ENCODE measurements around the gene RBMS2.

RBMS2 gene

DNA sequence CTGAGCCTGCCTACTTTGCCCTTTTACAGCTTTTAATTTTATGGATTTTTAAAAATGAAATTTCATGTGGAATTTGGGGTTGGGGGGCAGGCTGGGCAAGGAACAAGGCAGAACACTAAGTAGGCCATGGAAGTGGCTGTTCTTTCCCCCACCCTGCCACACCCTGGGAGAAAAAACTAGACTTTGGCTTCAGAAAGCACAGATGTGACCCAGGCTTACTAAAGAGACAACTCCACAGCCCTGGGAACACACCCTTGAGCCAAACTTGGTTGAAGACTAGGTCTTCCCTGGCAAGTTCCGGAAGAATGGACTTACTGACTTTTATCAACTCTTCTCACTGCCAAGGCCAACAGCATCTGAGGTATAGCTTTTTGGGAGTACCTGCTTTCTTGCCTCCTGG is 68.2 kb downstream of the RBMS2 start:
- no peak for DNase-seq

GRCh38 chr12:56590237-56590830 is 68.7 kb downstream of the RBMS2 start:
- DNase-seq: peak in 1 of 6 experiments; percentile 5

DNA sequence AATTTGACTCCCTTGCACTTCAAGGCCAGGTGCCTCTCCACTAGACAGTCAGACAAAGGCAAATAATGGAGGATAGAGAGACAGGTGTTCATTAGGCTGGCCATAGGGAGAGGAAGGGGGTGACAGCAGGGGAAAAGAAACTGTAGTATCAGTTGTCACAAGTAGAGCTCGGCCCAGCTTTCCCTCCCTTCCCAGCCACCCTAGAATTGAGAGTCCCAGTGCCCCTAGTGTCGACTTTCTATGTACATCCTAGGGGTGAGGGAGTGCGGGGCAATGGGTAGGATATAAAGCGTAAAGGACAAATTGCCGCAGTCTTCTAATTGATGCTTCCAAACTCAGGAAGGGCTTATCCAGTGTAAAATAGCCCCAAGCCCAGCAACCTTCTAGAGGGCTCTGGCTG is 69.5 kb downstream of the RBMS2 start:
- no peak for DNase-seq

- no peak for DNase-seq
Measured at GRCh38 chr12:56591961-56592360, 70.3 kb downstream of the RBMS2 start.

GRCh38 chr12:56593909-56594621 is 72.4 kb downstream of the RBMS2 start:
- DNase-seq: peak; percentile 32 to 66 (median 42)

GRCh38 chr12:56596815-56597214 is 75.2 kb downstream of the RBMS2 start:
- no peak for DNase-seq

DNA sequence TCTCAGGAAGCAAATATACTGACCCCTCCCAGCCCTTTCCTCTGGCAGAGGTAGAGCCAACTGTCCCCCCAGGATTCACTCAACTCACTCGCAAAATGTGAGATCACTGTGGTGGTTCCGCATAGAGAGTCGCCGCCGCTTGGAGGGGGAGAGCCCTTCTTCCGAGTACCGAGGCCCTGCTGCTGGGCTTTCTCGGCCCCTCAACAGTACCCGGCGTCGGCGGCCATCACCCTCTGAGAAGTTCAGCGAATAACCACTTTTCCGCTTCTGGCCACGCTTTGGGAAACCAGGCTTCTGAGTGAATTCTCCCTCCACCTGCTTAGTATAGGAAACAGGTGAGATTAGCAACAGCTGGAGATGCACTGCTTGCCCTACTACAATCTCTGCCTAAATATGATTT is 77.4 kb downstream of the RBMS2 start:
- DNase-seq: no peak

- DNase-seq: no peak
Measured at GRCh38 chr12:56599797-56600196, 78.2 kb downstream of the RBMS2 start.

DNA sequence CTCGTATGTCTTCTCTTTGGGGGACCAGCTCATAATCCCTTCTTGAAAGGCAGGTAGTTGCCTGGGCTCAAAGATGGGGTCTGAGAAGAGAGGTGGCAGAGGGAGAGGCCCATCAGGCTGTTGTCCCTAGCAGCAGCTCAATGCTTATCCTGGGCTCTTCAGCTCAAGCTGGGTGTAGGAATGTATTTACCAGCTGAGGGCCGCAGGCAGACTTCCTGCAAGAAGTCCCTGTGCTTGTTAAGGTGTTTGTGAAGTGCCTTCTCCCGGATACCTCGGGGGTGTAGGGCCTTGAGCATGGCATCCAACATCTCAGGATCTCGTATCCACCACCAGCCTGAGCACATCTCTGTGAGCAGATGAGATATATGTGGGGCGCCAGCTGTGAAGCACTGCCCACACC is 79.1 kb downstream of the RBMS2 start:
- no peak for DNase-seq

- DNase-seq: peak in 3 of 6 experiments; percentile 6 to 15 (median 7)
Measured at GRCh38 chr12:56601503-56601902, 79.9 kb downstream of the RBMS2 start.

DNA sequence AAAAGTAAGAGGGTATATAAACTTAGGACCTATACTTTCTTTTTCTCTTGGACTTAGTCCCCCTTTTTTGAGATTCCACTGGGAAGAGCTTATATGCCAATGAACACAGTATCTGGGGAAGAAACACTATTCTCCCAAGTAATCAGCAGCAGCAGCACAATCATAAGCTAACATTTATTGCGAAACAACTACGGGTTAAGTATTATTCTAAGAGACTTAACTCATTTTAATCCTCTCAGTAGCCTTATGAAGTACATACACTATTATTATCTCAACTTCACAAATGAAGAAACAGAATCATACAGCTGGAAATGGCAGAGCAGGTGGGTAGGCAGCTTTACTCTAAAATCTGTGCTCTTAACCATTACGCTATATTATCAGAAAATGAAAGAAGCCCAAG is 80.6 kb downstream of the RBMS2 start:
- no peak for DNase-seq

- DNase-seq: no peak
Measured at GRCh38 chr12:56604355-56604754, 82.7 kb downstream of the RBMS2 start.

- DNase-seq: no peak
Measured at GRCh38 chr12:56614627-56615026, 93.0 kb downstream of the RBMS2 start.

DNA sequence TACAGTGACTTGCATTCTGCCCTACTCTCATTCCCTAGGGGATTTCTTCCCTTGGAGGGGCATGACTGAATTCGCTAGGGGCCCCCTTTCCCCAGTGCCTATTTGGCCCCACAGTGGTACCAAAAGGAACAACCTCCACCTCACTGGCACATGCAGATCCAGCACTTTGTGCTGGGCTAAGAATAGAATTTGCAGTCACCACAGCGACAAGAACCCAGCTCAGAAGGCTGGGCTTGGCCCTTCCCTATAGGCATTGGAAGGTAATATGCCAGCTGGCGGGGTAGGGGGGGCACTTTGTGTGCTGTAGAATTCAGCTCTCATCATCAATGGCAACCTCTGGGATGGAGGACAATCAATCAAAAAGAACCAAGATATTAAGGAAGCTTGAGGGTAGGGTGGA is 94.6 kb downstream of the RBMS2 start:
- DNase-seq: no peak

- no peak for DNase-seq
Measured at GRCh38 chr12:56616925-56617324, 95.3 kb downstream of the RBMS2 start.

- DNase-seq: no peak
Measured at GRCh38 chr12:56622535-56622934, 100.9 kb downstream of the RBMS2 start.

DNA sequence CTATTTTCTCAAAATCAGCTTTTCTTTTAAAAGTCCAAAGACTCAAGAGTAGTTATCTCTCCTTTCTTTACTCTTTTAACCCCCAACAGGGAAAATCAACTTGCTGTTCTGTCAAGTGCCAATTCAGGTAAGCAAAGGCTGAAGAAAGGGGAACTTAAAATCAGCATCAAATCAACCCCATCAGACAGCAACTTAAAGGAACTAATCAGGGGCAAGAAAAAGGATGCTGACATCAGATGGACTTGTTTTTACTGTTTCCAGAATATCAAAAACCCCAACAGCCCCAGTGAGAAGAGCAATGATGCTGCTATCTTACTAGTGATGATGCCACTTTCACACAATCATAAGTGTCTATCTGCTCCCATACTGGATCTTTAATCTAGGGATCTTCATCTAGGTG is 105.1 kb downstream of the RBMS2 start:
- no peak for DNase-seq

- peak; percentile 28 to 79 (median 65) for DNase-seq
Measured at GRCh38 chr12:56628671-56629458, 107.2 kb downstream of the RBMS2 start.

DNA sequence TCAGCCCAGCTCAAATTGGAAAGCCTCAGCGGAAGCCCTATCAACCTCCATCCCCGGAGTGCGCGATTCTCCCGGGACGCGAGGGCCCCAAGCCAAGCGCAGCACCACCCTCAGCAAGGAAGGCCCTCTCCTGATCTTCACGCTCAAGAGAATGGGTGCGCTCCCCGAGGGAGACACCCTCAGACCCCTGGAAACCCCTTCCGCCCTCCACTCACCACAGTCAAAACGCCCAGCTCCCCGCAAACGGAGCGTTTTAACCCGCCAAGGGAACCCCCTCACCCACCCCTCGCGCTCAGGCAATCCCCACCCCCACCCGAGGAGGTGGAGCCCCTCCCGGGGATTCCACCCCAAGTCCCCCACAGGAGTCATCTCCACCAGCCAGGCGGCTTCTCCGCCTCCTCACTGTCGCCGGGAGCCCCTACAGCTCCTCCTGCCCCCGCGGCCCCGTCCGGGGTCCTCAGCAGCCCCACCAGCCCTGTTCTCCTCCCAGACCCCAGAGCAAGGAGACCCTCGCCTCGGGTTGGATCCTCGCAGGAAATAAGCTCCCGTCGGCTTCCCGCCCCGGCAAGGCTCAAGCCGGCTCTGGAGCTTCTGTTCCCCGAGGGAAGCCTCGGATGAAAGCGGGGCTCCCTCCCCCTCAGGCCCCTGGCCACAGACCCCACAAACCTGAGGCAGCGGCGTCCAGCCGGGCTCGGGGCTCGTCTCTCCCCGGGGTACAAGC is 108.0 kb downstream of the RBMS2 start:
- peak; percentile 30 to 64 (median 52) for DNase-seq

DNA sequence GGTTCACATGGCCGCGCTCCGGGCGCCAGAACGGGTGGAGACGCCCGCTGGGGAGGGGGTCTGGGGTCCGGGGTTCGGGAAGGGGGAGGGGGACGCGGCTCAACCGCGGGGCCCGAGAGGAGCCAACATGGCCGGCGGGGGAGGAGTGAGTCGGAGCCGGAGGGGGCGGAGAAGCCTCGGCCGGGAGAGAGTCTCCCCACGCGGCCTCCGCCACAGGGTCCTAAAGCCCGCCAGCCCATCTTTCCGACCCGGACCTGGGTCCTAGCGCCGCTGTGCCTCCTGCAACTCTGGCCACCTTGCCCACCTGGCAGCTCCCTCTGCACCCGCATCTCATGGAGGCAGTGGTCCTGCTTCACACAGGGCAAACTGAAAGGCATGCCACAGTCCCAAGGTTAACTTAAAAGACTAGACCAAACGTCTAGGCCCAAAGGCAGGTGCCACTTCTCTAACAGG is 108.6 kb downstream of the RBMS2 start, which contains the start of gene BAZ2A:
BAZ2A (minus strand) TSS at position 147 of the 453 bp plus-strand sequence. CDS start 12,796 bp downstream, outside the sequence.
- DNase-seq: peak; percentile 67 to 80 (median 72)

- DNase-seq: peak in 4 of 6 experiments; percentile 8 to 55 (median 22)
Measured at GRCh38 chr12:56631790-56632700, 110.4 kb downstream of the RBMS2 start.

All from stimulated activated naive CD4-positive, alpha-beta T cell (primary cell).